ENCODE results near the gene PTX4.

PTX4 gene

DNA sequence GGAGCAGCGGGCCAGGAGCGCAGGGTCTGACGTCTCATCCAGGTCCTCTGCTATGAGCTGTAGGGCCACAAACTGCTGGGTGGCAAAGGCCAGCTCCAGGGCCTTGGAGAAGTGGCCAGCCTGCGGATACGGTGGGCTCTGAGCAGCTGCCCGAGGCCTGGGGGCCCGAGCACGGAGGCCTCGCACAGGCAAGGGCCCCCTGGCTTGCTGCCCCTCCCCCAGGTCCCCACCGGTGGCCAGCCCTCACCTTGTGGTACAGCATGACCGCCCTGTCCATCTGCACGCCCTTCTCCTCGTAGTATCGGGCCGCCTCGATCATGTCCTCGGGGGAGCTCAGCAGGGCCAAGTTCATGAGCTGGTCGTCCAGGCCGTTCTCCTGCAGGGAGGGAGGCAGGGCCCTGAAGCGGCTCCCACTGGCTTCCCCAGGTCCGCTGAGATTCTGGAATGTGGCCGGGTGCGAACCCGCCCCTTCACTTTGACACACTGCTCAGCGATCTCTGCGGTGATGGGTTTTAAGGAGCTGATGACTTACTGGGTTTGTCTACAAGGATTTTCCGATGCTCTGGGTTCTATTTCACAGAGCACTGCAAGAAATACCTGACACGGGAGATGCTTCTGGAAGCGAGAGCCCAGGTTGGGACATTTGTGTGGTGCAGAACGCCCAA, 35.0 kb upstream of the PTX4 start:
- no peak for DNase-seq

DNA sequence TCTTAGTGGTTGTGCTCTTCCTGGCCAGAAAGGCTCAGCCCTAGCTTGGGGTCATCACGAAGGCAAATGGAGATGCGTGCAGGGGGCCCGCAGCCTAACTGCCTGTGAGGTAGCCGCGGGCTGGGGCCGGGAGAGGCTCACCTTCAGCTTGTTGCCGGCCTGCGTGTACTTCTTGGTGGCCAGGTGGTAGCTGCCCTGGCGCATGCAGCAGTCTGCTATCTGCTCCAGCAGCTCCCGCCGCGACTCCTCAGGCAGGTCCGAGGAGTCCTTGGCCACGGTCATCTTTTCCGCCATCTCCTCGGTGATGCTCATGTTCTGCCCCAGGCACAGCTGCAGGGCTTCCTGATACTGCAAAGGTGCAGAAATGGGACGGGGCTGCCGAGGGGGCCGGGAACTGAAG, 31.7 kb upstream of the PTX4 start:
- no peak for DNase-seq

DNA sequence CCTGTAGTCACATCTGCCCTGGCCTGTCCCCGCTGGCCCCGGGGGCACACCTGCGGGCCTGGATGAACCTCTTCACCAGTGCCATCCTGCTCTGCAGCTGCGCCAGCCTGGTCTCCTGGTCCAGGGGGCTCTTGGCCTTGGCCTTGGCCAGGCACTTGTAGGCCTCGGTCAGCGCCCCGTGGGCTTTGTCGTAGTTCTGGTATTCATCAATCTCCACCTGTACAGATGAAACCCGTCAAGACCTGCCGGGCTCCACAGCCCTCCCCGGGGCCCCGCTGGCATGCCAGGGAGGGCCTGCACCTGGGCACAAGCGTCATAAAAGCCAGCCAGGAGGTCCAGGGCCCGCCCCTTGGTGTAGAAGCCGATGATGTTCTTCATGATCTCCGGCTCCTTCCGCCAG, 31.1 kb upstream of the PTX4 start:
- no peak for DNase-seq

DNA sequence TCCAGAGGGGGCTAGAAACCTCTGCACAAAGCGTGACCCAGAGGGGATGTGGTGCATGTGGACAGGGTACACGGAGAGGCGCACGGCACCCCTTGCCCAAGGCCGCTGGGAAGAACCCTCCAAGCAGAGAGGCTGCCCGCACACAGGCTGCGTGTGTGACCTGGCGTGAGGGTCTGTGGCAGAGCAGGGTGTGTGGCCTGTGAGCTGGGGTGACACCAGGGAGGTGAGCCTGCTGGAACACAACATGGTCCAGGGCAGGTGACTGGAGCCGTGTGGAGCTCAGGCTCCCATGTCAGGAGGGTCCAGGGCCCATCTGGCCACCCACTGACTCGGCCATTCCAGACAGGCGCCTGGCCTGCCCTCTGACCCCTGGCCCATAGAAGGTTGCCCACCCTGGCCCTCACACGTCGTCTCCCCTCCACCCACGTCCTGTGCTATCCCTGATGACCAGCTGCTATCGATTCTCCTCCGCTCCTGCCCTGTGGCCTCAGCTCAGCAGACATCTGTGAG, 29.9 kb upstream of the PTX4 start:
- no peak for DNase-seq

DNA sequence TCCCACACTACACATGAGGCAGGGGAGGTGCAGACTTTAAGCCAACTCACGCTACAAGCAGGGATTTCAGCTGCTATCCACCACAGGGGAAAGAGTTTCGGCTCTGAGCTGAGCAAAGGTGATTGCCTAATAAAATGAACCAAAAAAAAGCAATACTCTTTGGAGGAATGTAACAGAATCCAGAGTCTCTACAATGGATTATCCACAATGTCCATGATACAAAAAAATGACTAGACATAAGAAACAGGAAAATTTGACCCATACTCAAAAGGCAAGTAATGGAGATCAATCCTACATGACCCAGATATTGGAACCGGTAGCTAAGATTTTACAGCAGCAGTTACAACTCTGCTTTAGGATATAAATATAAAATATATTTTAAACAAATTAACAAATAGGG, 25.8 kb upstream of the PTX4 start:
- DNase-seq: no peak

DNA sequence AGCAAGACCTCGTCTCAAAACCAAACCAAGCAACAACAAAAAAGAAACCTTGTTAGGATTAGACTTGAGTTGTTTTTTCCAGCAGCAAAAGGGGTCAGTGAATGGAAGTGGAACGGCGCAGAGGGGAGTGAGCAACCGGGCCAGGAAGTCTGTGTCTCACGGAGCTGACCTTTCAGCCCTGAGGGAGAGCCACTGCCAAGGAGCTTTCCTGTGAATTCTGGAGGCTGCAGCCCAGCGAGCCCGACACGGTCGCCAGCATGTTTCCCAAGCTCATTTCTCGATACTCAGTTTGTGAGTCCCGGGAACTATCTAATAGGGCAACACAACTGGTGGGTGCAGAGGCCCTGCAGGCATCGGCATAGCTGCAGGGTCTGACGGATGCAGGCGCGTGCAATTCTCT, 24.0 kb upstream of the PTX4 start:
- DNase-seq: no peak

DNA sequence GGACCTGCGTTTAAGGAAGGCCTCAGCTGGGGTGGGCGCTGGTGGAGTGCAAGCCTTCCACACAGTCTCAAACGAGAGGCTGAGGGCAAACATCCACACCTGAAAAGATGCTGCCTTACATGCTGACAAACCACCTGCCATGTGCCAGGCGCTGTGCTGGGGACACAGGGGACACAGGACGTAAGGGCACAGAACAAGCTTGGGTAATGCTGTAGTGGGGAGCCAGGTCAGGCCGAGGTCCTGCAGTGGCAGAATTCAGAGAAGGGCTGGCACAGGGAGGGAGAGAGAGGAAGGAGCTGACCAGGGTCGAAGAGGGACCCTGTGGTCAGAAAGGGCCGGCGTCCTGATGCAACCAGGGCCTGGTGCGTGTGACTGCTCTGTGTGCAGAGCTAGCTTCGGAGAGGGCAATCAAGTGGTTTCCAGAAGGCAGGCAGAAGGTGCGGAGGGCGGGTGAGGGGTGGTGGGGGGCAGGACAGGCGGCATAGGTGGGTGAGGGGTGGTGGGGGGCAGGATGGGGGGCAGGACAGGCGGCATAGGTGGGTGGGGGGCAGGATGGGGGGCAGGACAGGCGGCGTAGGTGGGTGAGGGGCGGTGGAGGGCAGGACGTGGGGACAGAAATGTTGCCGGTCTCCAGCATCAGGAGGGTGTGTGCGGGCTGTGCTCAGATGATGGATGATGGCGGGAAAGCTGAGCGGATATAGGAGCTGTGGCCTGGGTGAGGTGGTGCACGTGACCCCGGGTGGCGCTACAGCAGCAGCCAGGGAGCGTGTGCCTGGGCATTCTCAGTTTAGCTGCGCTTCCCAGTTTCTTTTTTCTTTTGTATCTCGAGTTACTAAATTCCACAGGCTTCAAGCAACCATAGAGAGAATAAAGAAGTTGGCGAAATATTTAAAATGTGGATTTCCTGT, 23.2 kb upstream of the PTX4 start:
- DNase-seq: no peak

DNA sequence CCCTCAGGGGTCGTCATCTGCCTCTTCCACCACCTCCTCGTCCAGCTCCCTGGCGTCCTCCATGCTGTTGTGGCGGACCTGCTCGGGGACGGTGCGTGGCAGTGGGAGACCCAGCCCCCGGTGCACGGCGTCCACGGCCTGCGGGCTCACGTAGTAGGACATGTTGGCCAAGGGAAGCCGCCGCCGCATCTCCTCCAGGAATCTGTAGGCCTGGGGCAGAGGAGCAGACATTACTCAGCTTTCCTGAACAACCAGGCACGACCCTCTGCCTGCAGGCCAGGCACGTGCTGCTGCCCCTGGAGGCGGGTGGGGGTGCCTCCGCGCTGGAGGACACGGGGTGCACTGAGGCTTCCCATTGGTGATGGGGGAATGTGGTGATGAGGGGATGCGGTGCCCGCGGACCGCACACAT, 22.2 kb upstream of the PTX4 start:
- DNase-seq: no peak

DNA sequence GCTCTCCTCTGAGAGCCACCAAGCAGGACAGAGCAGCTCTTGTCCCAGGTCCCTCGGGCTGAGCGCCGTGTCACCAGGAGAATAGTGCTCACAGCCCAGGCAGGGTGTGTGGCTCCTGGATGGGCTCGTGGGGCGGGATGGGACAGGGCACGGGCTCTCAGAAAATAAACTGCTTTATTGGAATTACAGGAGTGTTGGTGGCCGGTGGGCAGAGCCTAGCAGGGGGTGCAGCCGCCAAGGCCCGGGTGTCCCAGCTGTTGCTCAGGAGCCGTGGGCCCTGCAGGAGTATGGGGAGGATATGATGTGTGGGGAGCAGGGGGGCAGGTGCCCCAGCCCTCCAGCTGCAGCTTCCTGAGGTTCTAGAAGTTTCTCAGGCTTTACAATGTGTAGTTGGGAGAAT, 21.5 kb upstream of the PTX4 start:
- no peak for DNase-seq

DNA sequence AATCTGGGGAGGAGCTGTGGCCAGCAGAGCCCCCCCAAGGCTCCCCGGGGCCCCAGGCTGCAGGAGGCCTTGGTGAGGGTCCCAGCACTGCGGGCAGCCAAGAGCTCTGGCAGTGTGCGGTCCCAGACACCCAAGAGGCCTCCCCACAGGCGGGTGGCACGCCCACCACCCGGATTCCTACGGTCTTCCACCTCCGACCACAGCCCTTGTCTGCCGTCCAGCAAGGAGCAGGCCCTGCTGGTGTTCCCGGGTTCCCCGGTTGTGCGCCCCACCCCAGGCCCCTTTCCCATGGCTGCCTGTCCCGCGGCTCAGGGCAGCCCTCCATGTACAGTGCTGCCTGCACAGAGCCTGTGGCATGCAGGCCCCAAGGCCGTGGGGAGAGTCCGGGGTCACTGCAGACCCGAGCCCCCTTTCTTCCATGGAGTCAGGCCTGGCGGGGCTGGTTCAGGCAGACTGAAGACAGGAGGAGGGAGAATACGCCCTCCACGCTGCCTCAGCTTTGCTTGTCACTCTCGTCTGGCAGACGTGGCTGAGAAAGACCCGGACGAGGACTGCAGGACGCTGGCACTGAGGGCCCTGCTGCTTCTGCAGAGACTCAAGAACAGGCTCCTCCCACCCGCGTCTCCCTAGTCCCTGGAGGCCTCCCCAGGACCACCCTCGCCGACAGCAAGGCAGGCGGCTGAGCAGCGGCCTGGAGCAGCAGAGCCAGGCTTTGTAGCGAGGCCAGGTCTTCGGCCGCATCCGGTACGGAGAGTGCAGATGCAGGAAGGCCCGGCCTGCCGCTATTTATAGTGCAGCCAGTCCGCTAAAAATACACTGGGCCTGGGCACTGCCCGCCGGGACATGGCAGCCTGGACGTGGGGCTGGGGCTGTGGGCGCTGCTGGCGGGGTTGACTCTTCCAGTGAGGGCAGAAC, 20.8 kb upstream of the PTX4 start:
- DNase-seq: no peak

DNA sequence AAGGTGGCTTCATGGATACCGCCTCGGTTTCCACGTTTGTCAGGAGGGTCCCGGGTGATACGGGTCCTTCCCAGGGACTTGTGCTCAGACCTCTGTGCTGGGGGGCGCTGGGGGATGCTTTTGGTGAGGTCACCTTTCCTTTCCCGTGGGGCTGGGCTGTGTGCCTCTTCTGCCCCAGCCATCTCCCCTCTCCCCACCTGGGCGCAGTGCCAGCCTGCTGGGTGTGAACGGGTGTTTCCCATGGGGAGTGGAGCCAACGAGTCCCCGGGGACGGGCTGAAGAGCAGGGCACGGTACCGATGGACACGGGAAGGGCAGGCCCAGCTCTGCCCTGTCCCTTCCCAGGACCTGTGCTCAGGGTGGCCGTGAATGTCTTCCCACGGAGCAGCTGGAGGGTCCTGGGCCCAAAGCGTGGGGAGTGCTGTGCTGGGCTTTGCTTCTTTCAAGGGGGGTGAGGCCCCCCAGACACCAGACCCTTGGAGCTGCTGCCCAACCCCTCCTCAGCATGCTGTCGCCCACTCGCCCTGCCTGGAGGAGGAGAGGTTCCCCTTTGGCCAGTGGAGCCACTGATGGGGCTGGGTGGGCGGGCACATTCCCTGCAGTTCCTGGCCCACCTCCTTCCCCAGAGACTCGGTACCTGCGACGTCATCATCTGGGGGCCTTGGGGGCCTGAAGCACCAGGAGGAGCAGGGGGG, 19.9 kb upstream of the PTX4 start:
- no peak for DNase-seq

DNA sequence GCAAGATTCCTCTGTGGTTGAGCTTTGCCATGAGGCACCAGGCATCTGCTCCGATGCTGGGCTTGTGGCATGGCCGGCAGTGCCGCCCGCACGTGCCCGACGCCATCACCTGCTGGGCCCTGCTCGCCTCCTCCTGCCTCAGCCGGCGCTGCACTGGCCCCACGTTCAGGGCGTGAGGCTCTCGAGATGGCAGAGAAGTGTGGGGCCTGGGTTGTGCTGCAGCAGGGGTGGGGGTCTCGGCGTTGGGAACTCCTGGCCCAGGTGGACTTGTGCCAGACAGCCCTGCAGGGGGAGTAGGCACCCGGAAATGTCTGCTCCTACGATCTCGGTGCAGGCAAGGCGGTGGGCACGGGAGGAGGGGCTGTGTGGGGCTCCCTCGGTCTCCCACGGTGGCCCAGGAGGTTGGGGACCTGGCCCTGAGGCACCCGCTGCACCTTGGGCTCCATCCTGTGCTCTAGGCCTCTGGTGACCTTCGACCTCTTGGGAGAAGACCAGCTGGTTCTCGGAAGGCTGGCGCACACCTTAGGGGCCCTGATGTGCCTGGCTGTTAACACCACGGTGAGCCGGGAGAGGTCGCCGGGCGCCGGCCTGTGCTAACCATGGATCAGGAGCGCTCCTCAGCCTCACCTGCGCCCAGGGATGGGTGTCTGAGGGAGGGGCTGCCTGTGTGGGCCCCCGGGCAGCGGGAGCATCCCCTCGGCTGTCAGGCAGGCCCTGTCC, 17.9 kb upstream of the PTX4 start:
- no peak for DNase-seq

DNA sequence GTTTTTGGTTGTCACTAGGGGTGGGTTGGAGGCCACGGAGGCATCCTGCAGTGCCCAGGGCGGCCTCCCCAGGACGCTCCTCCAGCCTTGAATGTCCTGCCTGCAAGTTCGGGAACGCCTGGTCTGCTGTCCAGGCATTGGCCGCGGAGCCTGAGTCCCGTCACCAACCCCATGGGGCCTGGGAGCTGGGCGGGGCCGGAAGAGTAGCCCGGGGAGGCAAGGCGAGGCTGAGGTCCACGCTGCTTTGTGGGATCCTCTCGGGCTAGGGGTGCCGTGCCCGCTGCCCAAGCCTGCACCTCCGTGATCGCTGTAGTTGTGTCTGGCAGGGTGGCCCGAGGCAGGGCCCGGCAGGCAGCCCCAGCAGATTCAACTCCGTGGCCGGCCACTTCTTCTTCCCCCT, 17.2 kb upstream of the PTX4 start:
- DNase-seq: no peak

DNA sequence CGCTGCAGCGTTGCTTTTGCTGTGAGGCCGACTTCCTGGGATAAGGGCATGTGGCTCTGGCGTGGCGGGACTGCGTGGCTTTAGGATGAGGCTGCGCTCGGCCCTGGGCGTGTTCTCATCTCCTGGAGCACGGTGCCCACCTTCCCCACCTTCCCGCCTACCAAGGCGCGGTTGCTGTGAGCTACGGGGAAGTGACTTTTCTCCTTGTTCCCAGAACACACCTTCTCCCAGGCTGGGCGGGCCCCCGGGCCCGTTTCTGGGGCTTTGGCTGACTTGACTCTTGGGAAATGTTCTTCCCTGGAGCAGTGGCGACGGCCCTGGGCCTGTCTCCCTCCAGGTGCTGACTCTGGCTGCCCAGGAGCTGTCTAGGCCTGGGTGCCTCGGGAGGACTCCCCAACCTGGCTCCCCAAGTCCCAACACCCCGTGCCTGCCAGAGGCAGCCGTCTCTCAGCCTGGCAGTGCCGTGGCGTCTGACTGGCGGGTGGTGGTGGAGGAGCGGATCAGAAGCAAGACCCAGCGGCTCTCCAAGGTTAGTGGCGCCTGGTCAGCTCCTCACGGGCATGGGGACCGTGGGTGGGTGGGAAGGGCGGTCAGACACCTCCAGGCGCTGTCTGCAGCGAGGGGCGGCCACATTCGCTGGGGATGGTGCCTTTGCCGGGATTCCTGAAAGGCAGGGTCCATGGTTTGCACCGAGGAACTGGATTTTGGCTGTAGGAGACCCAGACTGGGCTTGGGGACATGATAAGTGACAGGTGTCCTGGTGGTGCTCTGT, 16.5 kb upstream of the PTX4 start:
- no peak for DNase-seq

DNA sequence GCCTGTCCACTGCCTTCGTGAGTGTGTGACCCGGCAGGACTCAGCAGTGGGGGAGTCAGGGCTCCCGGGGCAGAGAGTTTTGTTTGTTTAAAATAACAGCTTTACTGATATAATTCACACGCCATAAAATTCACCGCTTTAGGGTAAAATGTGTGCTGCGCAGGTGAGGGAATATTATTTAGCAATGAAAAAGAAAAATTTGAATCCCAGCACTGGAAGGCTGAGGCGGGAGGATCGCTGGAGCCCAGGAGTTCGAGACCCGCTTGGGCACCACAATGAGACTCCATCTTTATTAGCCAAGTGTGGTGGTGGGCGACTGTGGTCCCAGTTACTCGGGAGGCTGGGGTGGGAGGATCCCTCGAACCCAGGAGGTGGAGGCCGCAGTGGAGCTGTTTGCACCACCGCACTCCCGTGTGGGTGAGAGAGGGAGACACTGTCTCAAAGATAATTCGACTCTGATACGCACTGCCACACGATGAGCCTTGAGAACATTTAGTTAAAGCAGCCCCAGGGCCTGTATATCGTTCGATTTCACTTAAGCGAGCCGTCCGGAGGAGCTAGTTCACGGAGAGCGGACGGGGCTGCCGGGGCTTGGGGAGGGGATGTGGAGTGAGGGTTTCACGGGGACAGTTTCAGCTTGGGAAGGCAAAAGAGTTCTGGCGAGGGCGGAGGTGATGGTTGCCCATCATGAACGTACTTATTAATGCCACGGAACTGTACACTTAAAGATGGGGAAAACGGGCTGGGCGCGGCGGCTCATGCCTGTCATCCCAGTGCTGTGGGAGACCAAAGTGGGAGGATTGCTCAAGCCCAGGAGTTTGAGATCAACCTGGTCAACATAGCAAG, 14.6 kb upstream of the PTX4 start:
- DNase-seq: no peak

DNA sequence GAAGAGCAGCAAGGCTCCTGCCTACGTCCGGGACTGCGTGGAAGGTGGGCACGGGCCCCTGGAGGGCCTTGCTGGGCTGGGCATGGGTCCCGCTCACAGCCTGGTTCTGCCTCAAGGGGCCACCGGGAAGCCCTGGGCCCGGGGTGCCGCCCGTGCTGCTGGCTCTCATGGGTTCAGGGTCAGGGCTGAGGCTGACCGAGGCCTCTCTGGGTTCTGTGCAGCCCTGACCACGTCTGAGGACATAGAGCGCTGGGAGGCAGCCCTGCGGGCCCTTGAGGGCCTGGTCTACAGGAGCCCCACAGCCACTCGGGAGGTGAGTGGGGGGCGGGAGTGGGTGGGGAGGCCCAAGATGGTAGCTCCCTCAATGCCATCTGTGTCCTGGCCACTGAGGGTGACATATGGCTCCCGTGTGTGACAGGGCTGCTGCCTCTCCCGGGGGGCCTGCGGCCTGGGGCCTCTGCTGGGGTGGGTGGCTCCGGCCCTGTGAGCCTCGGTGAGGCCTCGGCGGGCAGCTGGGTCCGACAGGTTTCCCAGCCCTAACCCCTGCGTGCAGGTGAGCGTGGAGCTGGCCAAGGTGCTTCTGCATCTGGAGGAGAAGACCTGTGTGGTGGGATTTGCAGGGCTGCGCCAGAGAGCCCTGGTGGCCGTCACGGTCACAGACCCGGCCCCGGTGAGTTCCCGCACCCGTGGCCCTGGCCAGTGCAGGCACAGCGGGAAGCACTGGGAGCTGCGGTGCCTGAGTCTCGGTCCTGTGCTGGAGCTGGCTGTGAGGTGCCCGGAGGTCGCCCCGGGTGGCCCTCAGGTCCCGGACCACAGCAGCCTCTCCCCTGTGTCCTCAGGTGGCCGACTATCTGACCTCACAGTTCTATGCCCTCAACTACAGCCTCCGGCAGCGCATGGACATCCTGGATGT, 13.6 kb upstream of the PTX4 start:
- DNase-seq: no peak

DNA sequence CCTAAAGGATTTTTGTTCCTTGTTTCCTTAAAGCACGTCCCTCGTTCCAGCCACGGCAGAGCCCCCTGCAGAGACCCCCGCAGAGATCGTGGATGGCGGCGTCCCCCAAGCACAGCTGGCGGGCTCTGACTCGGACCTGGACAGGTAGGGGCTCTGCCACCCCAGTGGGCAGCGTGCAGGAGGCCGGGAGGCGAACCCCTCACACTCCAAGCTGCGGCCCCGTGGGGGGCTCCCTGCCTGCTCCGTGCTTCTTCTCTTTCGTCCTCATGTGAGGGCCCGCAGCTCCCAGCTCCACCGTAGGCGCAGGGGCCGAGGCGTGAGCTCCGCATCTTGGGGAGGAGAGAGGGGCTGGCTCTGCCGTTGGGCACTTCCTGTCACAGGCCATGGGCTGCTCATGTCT, 12.9 kb upstream of the PTX4 start:
- no peak for DNase-seq

DNA sequence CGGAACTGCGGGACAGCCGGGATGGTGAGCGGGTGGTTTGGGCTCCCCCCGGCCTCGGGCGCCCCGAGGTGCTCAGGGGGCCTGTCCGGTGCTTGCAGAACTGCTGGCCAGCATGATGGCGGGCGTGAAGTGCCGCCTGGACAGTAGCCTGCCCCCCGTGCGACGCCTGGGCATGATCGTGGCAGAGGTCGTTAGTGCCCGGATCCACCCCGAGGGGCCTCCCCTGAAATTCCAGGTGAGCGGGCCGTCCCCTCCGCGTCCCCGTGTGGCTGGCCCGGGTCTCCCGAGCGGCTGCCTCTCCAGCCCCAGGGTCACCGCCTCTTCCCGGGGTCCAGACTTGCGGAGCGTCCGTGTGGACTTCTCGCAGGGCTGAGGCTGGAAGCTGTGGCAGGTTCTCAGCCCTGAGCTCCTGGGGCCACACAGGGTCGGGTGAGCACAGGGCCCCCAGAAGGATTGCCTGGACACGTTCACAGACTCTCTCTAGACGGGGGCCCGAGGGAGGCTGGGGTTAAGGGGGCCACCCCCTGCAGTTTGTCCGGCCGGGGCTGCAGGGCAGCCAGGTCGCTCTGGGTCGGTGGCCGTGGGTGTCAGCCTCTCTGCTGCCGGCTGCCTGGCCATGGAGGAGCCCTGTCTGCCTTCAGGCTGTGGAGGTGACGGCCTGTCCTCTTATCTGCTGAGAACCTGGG, 11.9 kb upstream of the PTX4 start:
- DNase-seq: no peak

Data from stimulated activated CD4-positive, alpha-beta T cell treated with anti-CD3 and anti-CD28 coated beads, Interleukin-2, amount 100 ng/mL, for 24 hours (primary cell).